KMS-11 (cell line): ENCODE results near the gene SEC22B.
"Not testable (repeated sequence)": the region's sequence is repeated elsewhere in the genome, so short reads cannot be mapped to it uniquely, and the experiment has no call there.

Source experiments
- H2AFZ ChIP-seq: fragments of 200-600 bp; sonication (generic); 2 replicates; pipeline ENCODE4 v1.6.1; 2016; ENCODE audit warnings: antibody characterized with exemption, mixed run types, low read depth
- H3K27ac ChIP-seq: fragments of 200-600 bp; sonication (generic); 2 replicates; pipeline ENCODE4 v1.6.1; 2016; ENCODE audit warnings: mild to moderate bottlenecking, mixed run types
- H3K27me3 ChIP-seq: fragments of 200-600 bp; sonication (generic); 2 replicates; pipeline ENCODE4 v1.6.1; 2017; ENCODE audit warnings: mild to moderate bottlenecking, low read depth, mixed run types, moderate library complexity; ENCODE audit not compliant: insufficient read depth
- H3K36me3 ChIP-seq: fragments of 200-600 bp; sonication (generic); 2 replicates; pipeline ENCODE4 v1.6.1; 2017; ENCODE audit warnings: mild to moderate bottlenecking, mixed run types; ENCODE audit not compliant: insufficient read depth
- H3K4me1 ChIP-seq: fragments of 200-600 bp; sonication (generic); 2 replicates; pipeline ENCODE4 v1.6.1; 2016; ENCODE audit warnings: mild to moderate bottlenecking, low read depth, mixed run types; ENCODE audit not compliant: poor library complexity, severe bottlenecking
- H3K4me2 ChIP-seq: fragments of 200-600 bp; sonication (generic); 2 replicates; pipeline ENCODE4 v1.7.0; 2016; ENCODE audit warnings: mild to moderate bottlenecking, mixed run types
- H3K4me3 ChIP-seq: fragments of 200-600 bp; sonication (generic); IDR thresholded peaks from 2 replicates; pipeline ENCODE4 v1.6.1; 2017; ENCODE audit warnings: low read depth, low read length, mixed read lengths; ENCODE audit not compliant: insufficient read depth
- H3K79me2 ChIP-seq: fragments of 200-600 bp; sonication (generic); 2 replicates; pipeline ENCODE4 v1.6.1; 2016; ENCODE audit warnings: low read depth, mixed run types; ENCODE audit not compliant: insufficient read depth
- H3K9ac ChIP-seq: fragments of 200-600 bp; sonication (generic); 2 replicates; pipeline ENCODE4 v1.6.1; 2016; ENCODE audit warnings: mild to moderate bottlenecking, mixed run types
- H4K20me1 ChIP-seq: fragments of 200-600 bp; sonication (generic); 2 replicates; pipeline ENCODE4 v1.6.1; 2016; ENCODE audit warnings: mild to moderate bottlenecking, mixed run types; ENCODE audit not compliant: insufficient read depth
- CTCF ChIP-seq: fragments of 200-600 bp; sonication (generic); conservative IDR thresholded peaks from 2 replicates; pipeline ENCODE4 v1.6.1; 2017; ENCODE audit warnings: low read depth, mild to moderate bottlenecking, antibody characterized with exemption, low read length, moderate library complexity, mixed read lengths

The SEC22B gene

GRCh38 chr1:120176092-120176855, at the start of gene SEC22B:
TSS of gene SEC22B (minus strand) at chr1:120176520. CDS start at chr1:120176381, 139 bp downstream.
- H3K9ac ChIP-seq, result peak within 1 kb of the TSS; percentile 69; the same call in 1 of the 2 replicates
- no peaks in the 10 kb centered on the region for H3K36me3 ChIP-seq
- H4K20me1 ChIP-seq, result no peaks in the 10 kb centered on the region
- peak within 1 kb of the TSS; percentile 70 for H3K27ac ChIP-seq
- no peak for TF ChIP-seq CTCF
- H3K4me1 ChIP-seq, result no peaks in the 10 kb centered on the region
- H2AFZ ChIP-seq, result peak within 1 kb of the TSS; percentile 47
- peak within 1 kb of the TSS; percentile 24 for H3K4me3 ChIP-seq
- H3K27me3 ChIP-seq, result no peaks in the 10 kb centered on the region
- H3K79me2 ChIP-seq, result peaks cover 7% of the 10 kb centered on the region; the same call in 1 of the 2 replicates
- H3K4me2 ChIP-seq, result peak within 1 kb of the TSS; percentile 22

- not testable (repeated sequence) for H3K27me3 ChIP-seq, H3K9ac ChIP-seq, H3K36me3 ChIP-seq, H2AFZ ChIP-seq, H3K27ac ChIP-seq, H3K79me2 ChIP-seq, H3K4me2 ChIP-seq, H3K4me1 ChIP-seq, H3K4me3 ChIP-seq, H4K20me1 ChIP-seq
Measured at GRCh38 chr1:120217933-120218332, 41.6 kb upstream of the SEC22B start.

GRCh38 chr1:120217175-120217929, 41.0 kb upstream of the SEC22B start:
- H3K4me3 ChIP-seq, H3K4me1 ChIP-seq, H3K27ac ChIP-seq, H3K9ac ChIP-seq, H3K79me2 ChIP-seq, H4K20me1 ChIP-seq, H3K27me3 ChIP-seq, H3K4me2 ChIP-seq, H3K36me3 ChIP-seq, H2AFZ ChIP-seq: not testable (repeated sequence)

- H3K27me3 ChIP-seq, H3K4me1 ChIP-seq, H3K79me2 ChIP-seq, H3K9ac ChIP-seq, H3K36me3 ChIP-seq, H3K4me2 ChIP-seq, H2AFZ ChIP-seq, H4K20me1 ChIP-seq, H3K4me3 ChIP-seq, H3K27ac ChIP-seq: not testable (repeated sequence)
Measured at GRCh38 chr1:120213606-120214005, 37.3 kb upstream of the SEC22B start.

- H3K4me3 ChIP-seq, H3K27me3 ChIP-seq, H3K27ac ChIP-seq, H4K20me1 ChIP-seq, H2AFZ ChIP-seq, H3K4me1 ChIP-seq, H3K36me3 ChIP-seq, H3K4me2 ChIP-seq, H3K9ac ChIP-seq, H3K79me2 ChIP-seq: not testable (repeated sequence)
Measured at GRCh38 chr1:120210754-120211153, 34.4 kb upstream of the SEC22B start.

GRCh38 chr1:120196863-120197775, 20.8 kb upstream of the SEC22B start:
- H3K9ac ChIP-seq, H3K4me1 ChIP-seq, H4K20me1 ChIP-seq, H3K79me2 ChIP-seq, H3K4me2 ChIP-seq, H3K27ac ChIP-seq, H3K4me3 ChIP-seq, H3K27me3 ChIP-seq, H3K36me3 ChIP-seq, H2AFZ ChIP-seq: not testable (repeated sequence)

- H4K20me1 ChIP-seq, H3K36me3 ChIP-seq, H3K79me2 ChIP-seq, H3K27me3 ChIP-seq, H3K4me3 ChIP-seq, H3K4me2 ChIP-seq, H3K9ac ChIP-seq, H3K27ac ChIP-seq, H3K4me1 ChIP-seq, H2AFZ ChIP-seq: not testable (repeated sequence)
Measured at GRCh38 chr1:120188626-120189025, 12.3 kb upstream of the SEC22B start.

GRCh38 chr1:120182176-120182707, 5.9 kb upstream of the SEC22B start:
- H3K27ac ChIP-seq, H4K20me1 ChIP-seq, H3K9ac ChIP-seq, H3K79me2 ChIP-seq, H2AFZ ChIP-seq, H3K4me3 ChIP-seq, H3K4me1 ChIP-seq, H3K27me3 ChIP-seq, H3K36me3 ChIP-seq, H3K4me2 ChIP-seq: not testable (repeated sequence)
